GM21786 (cell line): Measurements from ENCODE around the gene PSMB9.
"Not testable (repeated sequence)": the region's sequence is repeated elsewhere in the genome, so short reads cannot be mapped to it uniquely, and the experiment has no call there.

Source experiments
- ATAC-seq: cut with Tn5 transposase; IDR thresholded peaks from one replicate; pipeline ENCODE4 v1.9.1; 2021; ENCODE audit not compliant: unreplicated experiment

Gene PSMB9

DNA sequence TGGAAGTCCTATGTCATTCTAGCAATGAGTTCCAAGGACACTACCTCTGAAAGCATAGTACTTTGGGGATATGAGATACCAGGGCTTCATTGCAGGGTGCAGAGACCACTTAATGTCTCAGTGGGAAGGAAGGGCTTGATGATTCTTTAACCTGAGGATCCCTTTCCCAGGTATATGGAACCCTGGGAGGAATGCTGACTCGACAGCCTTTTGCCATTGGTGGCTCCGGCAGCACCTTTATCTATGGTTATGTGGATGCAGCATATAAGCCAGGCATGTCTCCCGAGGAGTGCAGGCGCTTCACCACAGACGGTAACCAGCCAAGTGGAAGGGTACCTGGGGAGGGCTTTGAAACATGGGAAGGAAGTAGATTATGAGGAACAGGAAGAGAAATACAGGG, 4.2 kb downstream of the PSMB9 start:
- ATAC-seq: no peak

DNA sequence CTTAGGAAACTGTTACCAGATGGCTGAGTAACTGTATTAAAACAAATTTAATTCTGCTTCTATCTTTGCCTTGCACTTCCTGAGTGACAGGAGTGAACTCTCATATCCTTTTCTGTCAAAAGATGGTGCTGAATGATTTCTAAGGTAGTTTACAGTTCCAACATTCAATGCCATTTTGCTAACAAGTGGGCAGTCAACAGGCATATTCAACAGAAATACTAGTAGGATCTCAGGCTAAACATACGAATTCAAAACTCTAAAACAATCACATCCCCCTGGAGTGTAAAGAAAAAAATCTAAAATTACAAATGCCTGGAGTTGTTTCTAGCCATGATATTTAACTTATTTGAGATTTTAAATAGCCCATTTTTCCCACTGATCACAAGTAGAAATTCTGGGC, 6.7 kb downstream of the PSMB9 start:
- no peak for ATAC-seq

DNA sequence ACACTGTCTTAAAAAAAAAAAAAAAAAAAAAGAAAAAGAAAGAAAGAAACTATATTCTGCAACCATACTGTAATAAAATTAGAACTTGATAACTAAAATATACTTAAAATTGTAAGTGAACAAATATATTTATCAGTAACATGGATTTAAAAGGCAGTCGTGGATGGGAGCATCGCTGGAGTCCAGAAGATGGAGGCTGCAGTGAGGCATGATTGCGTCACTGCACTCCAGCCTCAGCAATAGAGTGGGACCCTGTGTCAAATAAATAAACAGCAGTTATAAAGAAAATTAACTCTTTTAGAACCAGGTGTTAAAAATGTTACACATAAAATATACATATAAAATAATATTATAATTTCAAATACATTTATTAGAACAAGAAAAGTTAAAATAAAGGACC, 8.7 kb downstream of the PSMB9 start:
- no peak for ATAC-seq

DNA sequence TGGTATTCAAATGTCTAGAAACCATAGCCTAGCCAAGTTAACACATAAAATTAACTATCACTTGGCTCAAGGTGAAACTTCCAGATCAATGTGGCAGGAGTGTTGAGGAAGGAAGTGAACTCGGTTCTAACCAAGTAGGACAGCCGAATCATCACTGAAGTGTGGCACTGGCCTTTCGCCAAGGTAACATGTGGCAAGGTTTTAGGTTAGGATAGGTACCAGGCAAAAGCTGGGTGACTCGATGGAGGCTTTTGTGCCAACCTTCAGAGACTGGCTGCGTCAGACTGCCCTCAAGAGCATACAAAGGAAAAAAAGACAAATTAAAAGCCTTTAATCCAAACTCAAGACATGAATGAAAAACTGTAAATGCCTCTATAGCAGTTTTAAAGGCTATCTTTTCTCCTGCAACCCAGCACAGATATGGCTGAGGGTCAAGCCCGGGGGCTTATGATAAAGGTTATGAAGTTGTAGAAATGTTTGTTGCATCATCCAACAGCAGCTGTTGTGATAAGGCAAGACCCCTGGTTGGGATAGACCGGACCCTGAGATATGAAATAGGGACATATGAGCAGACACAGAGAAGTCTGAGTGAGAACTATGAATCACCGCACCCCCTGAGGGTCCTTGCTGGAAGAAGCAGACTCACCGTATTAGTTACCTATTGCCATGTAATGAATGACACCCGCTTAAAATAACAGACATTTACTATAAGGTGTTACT, 11.9 kb downstream of the PSMB9 start:
- no peak for ATAC-seq

DNA sequence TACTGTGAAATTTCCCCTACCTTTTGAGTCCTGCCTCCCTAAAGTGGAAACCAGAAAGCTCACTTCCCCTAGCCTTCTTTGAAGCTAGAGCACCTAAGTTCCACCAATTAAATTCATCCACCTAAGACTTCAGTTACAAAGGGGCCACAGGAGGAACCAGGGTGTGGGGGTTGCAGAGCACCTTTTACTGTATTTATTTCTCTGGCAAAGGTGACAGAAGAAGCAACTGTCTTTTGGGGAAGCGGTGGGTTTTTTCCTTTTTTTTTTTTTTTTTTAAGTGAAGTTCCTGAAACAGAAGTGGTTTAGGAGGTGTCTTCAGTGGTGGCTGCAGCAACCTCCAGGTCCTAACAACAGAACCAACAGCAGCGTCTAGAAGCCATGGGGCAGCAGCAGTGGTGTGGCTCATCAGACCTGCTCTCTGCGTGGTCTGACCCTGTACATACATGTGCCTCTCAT, 13.1 kb downstream of the PSMB9 start:
- no peak for ATAC-seq

- ATAC-seq: no peak
Measured at GRCh38 chr6:32867554-32868256, 13.7 kb downstream of the PSMB9 start.

GRCh38 chr6:32868257-32868788, 14.3 kb downstream of the PSMB9 start:
- ATAC-seq: no peak

DNA sequence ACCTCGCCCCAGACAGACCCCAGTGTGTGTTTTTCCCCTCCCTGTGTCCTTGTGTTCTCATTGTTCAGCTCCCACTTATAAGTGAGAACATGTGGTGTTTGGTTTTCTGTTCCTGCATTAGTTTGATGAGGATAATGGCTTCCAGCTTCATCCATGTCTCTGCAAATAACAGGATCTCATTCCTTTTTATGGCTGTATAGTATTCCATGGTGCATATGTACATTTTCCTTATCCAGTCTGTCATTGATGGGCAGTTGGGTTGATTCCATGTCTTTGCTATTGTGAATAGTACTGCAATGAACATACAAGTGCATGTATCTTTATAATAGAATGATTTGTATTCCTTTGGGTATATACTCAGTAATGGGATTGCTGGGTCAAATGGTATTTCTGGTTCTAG, 20.0 kb downstream of the PSMB9 start:
- not testable (repeated sequence) for ATAC-seq

DNA sequence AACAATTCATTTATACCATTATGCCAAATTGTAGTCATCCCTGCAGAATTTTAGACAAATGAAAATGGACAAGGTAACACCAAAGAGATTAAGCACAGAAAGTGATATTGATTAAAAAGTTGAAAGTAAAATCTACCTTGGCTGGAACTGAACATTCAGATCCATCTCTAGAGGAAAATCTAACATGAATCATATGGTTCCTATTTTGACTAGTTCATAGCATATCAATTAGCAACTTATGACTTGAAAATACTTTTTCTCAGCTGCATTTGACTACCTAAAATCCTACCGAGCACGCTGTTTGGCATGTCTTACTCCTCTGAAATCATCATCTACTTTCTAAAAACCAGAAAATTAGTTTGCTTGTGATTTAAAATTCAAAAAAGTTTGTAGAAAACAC, 22.6 kb downstream of the PSMB9 start:
- no peak for ATAC-seq

DNA sequence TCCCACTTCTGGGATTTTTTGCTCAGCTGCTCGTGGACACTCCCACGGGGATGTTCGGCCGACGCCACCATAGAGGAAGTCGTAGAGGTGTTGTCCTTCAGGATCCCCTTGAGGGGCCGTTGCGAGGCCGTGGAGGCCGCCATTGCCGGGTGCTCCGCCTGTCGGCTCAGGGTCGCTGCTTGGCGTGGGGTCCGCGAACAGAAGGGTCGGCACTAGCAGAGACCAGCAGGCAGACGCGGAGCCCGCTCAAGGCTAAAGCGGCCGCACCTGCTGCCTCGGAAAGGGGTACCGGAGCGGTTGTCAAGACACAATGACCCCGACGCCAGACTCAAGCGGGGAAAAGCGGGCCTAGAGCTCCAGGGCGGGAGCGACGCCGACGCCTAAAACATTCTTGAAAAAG, 25.7 kb downstream of the PSMB9 start:
- no peak for ATAC-seq

DNA sequence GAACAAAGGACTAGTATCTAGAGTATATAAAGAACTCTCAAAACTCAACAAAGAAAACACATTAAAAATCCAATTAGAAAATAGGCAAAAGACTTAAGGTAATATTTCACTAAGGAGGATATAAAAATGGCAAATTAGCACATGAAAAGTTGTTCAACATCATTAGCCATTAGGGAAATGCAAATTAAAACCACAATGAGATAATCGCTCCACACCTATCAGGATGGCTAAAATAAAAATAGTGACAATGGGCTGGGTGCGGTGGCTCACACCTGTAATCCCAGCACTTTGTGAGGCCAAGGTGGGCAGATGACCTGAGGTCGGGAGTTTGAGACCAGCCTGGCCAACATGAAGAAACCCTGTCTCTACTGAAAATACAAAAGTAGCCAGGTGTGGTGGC, 27.0 kb downstream of the PSMB9 start:
- ATAC-seq: not testable (repeated sequence)

GRCh38 chr6:32882879-32883250, 28.9 kb downstream of the PSMB9 start:
- ATAC-seq: no peak

GRCh38 chr6:32883789-32884188, 29.8 kb downstream of the PSMB9 start:
- ATAC-seq: no peak

DNA sequence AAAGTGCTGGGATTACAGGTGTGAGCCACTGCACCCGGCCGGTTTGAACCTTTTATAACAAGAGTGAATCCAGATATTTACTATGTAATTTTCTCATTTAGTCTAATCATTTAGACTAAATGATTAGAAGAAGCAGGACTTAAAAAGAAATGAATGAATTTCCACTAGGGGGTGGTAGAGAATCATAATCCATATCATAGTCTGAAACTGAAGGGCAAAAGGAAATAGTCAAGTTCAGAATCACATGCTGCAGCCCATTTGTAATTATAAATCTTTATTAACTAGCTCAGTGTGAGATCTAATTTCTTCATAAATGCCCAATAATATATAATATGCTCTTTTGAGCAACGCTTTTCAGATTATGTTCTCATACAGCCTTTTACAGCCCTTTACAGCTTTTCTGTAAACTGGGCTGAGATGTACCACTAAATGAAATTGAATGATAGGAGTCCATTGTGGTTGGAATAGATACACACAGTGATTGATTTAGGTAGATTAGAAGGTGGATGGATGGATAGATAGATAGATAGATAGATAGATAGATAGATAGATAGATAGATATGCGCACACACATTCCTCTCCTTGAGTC, 31.8 kb downstream of the PSMB9 start:
- ATAC-seq: no peak

GRCh38 chr6:32886681-32887383, 32.8 kb downstream of the PSMB9 start:
- ATAC-seq: no peak

DNA sequence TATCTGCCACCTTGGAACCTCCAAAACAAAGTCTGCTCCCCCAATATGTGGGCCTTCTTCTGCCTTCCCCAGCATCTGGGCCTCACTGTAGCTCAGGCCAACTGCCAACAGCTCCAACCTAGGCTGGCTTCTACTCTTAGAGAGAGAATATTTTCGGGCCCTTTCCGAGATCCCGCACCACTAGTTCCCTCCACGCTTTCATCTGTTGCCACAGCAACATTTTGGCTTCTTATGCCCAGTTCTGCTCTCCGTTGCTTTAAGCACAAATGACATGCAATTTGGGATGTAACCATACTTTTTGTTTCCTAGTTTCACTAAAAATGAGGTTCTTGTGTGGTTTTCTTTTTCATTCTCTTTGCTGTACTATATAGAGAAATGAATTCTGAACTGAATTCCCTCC, 33.6 kb downstream of the PSMB9 start:
- ATAC-seq: no peak

DNA sequence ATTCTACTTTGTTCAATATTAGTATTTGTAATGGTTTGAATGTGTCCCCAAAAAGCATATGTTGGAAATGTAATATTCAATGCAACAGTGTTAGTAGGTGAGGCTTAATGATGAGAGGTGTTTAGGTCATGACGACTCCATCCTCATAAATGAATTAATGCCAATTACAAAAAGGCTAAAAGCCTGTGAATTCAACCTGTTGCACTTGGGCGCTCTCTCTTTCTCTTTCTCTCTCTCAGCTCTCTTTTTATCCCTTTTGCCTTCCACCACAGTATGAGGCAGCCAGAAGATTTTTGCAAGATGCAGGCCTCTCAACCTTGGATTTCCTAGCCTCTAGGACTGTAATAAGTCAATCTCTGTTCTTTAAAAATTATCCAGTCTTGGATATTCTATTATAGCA, 34.6 kb downstream of the PSMB9 start:
- no peak for ATAC-seq

- ATAC-seq: no peak
Measured at GRCh38 chr6:32889533-32889932, 35.5 kb downstream of the PSMB9 start.

- no peak for ATAC-seq
Measured at GRCh38 chr6:32890831-32891230, 36.8 kb downstream of the PSMB9 start.

DNA sequence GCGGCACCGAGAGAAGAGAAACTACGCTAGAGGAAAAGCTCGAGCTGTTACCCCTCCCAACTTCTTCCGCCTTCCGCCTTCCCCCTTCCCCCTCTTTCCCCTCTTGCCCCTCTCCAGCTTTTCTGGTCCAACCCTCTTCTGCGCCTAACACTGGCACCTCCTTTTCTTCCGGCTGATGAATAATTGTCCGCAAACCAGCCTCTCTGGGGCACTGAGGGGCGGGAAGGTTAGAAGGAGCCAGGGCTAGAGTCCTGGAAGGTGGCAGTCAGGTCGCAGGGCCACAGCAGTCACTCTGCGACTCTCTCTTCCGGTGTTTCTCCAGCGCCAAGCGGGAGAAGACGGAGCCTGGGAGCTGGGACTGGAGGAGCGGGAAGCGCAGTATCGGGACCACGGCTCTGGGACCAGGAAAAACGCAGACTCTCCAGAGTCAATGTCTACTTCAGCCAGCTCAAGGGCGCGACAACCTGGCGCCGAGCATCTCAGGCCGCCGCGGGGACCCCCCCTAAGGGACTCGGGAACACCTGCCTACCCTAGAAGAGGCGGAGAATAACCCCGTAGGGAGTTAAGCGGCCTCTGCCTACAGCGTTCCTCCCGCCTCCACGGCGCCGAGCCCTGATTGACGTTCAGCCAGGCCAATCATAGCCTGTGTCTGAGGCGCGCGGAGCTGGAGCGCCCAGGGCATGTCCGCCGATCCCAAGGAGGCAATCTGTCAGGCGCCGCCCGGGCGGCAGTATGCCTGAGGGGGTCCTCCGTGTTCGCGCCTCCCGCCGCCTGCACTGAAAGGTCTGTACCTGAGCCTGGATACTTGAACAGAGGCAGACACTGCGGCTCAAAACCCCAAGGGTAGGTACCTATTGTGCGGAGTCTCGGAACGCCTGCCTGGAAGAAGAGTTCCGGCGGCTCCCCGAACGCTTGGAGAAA, 40.4 kb downstream of the PSMB9 start:
- peak; percentile 98 for ATAC-seq

- ATAC-seq: peak; percentile 11
Measured at GRCh38 chr6:32895006-32895345, 41.0 kb downstream of the PSMB9 start.
